Measurements from ENCODE around the gene BCAP31. TPM values are rescaled to one million over a fixed set of nuclear protein-coding genes. Genes with fewer than 3 reads are reported as not detected.

Gene BCAP31
- total RNA-seq, 2 experiments from 2014 or later: 42.1 to 43.1 TPM

DNA sequence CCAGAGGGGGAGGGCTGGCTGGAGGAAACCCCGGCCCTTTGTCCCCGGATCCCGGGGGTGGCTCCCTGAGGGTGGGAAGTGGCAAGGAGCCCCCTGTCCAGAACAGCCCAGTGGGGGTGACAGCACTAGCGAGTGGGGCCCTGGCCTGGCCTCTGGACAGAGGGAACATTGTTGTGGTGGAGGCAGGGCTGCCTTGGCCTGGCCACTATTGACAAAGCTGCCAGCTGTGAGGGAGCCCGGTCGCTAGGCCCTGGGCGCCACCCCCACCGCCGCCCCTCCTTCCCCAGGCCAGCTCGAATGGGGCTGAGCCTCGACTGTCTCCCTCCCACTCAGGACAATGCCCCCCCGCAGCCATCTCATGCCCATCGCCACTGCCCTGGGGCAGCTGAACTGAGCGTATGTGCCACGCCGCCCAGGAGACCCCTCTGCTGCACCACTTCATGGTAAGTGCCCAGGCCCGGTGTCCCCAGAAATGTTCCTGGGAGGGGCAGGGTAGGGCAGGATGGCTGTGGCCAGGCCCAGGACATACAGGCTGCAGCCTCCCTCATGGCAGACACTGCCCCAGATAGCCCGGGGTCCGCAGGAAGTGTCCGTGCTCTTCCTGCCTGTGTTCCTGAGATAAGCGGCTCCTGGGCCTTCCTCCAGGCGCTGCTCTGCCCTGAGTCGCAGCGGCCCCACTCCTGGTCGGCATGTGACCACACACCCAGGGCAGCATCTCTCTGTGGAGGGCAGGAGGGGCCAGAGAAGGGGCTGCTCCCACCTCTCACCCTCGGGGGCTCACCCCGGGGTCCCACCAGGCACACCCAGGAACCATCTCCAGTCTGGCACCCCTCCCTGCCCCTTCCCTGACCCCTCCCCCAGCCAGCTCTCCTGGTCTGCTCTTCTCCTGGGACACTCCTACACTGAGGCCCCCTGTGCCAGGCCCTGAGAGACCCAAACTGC, 41.2 kb upstream of the BCAP31 start:
- no peaks in the 10 kb centered on the region for H3K36me3 ChIP-seq (ENCODE audit: insufficient read depth, low read length)
- POLR2A ChIA-PET: no interaction called here
- no peak overlapping the region for H3K4me3 ChIP-seq (ENCODE audit: low read length)
- Mint-ChIP-seq H3K4me1 (ENCODE audit: low read depth) (peaks cover 4% of the 10 kb centered on the region), H3K27me3 (no peaks in the 10 kb centered on the region), H3K9me3 (no peaks in the 10 kb centered on the region), H3K27ac (no peak overlapping the region), H3K4me3 (no peak overlapping the region), H3K36me3 (ENCODE audit: low read depth) (no peaks in the 10 kb centered on the region)
- DNase-seq: peak in 2 of 14 experiments; percentile 10 to 20
- peaks cover 9% of the 10 kb centered on the region for H3K4me1 ChIP-seq (ENCODE audit: insufficient read depth, low read length)
- CTCF ChIA-PET: interaction anchor here (1.0 kb wide), 1 partner anchor 182 kb away, joined by 3 read pairs; no protein-coding TSS in a partner anchor
- no peak overlapping the region for H3K27ac ChIP-seq (ENCODE audit: low read depth in 1 of 2, low read length in 2 of 2)
- intact Hi-C loops (cut with DNase I, micrococcal nuclease): loop anchor here in 1 of 2 experiments (10.0 kb wide), 1 partner anchor 119 kb away; the partner anchor contains the start of gene L1CAM
- H3K27me3 ChIP-seq (ENCODE audit: control insufficient read depth in 1 of 2, insufficient read depth in 2 of 2, low read length in 2 of 2): no peaks in the 10 kb centered on the region
- no peaks in the 10 kb centered on the region for H3K9me3 ChIP-seq (ENCODE audit: control insufficient read depth in 1 of 2, insufficient read depth in 1 of 2, low read length in 2 of 2)
- no peak for ATAC-seq (ENCODE audit: poor library complexity)
- TF ChIP-seq, protein P1, sequence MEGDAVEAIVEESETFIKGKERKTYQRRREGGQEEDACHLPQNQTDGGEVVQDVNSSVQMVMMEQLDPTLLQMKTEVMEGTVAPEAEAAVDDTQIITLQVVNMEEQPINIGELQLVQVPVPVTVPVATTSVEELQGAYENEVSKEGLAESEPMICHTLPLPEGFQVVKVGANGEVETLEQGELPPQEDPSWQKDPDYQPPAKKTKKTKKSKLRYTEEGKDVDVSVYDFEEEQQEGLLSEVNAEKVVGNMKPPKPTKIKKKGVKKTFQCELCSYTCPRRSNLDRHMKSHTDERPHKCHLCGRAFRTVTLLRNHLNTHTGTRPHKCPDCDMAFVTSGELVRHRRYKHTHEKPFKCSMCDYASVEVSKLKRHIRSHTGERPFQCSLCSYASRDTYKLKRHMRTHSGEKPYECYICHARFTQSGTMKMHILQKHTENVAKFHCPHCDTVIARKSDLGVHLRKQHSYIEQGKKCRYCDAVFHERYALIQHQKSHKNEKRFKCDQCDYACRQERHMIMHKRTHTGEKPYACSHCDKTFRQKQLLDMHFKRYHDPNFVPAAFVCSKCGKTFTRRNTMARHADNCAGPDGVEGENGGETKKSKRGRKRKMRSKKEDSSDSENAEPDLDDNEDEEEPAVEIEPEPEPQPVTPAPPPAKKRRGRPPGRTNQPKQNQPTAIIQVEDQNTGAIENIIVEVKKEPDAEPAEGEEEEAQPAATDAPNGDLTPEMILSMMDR (IDR thresholded peaks at IDR 0.05): no peak

DNA sequence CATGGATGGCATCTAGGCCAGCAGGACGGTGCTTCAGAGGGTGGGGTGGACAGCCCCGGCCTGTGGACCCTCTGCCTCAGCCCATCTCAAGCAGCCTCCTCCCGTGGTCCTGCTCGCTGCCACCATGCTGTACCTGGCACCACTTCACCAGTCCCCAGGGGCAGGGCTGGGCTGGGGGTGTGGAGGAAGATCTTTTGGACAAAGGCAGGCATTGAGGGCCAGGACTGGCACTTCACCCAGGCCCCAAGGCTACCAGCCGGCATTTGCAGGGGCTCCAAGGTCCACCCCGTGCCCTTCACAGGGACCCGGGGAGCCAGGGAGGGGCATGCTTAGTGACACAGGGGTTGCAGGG, 40.6 kb upstream of the BCAP31 start:
- H3K27me3 ChIP-seq (ENCODE audit: control insufficient read depth in 1 of 2, insufficient read depth in 2 of 2, low read length in 2 of 2): no peaks in the 10 kb centered on the region
- ATAC-seq (ENCODE audit: poor library complexity) (no peak), DNase-seq (peak in 1 of 14 experiments; percentile 5)
- peaks cover 9% of the 10 kb centered on the region for H3K4me1 ChIP-seq (ENCODE audit: insufficient read depth, low read length)
- POLR2A ChIA-PET: no interaction called here
- intact Hi-C loops (cut with DNase I, micrococcal nuclease): loop anchor here (1.0 to 10.0 kb wide), 3 partner anchors 120 to 189 kb away; partner anchors contain the start of gene L1CAM (in 1 of the 2)
- no peaks in the 10 kb centered on the region for H3K9me3 ChIP-seq (ENCODE audit: control insufficient read depth in 1 of 2, insufficient read depth in 1 of 2, low read length in 2 of 2)
- H3K27ac ChIP-seq (ENCODE audit: low read depth in 1 of 2, low read length in 2 of 2): no peak overlapping the region
- Mint-ChIP-seq H3K36me3 (ENCODE audit: low read depth) (no peaks in the 10 kb centered on the region), H3K4me3 (no peak overlapping the region), H3K27ac (no peak overlapping the region), H3K9me3 (no peaks in the 10 kb centered on the region), H3K4me1 (ENCODE audit: low read depth) (peaks cover 4% of the 10 kb centered on the region), H3K27me3 (no peaks in the 10 kb centered on the region)
- H3K4me3 ChIP-seq (ENCODE audit: low read length): no peak overlapping the region
- CTCF ChIA-PET: interaction anchor here (0.7 to 1.1 kb wide), 2 partner anchors 13 to 181 kb away, joined by 3 to 4 read pairs; no protein-coding TSS in a partner anchor
- TF ChIP-seq, protein P1 (IDR thresholded peaks at IDR 0.05): no peak
- no peaks in the 10 kb centered on the region for H3K36me3 ChIP-seq (ENCODE audit: insufficient read depth, low read length)

DNA sequence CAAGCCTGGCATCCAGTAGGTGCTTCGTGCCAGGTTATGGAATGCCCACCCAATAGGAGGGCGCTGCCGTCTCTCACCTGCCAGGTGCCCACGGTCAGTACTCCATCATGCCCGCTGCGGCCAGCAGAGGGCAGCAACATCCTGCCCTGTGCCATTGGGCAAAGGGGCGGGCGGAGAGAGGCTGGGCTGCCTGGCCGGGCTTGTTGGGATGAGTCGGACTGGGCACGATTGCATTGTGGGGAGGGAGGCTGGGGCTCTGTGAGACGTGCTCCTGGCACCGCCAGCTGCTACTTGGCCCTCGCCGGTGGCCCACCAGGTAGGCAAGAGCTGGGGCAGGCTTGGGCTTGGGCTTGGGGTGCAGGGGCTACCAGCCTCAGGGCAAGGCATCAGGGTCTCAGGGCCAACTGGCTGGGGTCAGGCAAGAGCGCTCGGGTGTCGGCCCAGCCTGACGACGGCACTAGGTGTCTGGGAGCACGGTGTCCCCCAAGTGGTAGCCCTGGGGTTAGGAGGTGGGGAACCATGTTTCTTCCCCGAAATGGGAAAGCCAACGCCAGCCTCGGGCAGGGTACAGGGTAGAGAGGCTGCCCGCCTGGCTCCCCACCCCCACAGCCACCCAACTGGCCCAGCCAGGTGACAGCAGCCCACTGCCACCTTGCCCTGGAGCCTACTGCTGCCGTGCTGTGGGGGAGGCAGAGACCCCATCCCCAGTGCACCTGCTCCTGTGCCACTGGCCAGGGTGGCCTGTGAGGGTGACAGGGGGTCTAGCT, 40.0 kb upstream of the BCAP31 start, which contains the start of gene PLXNB3:
Gene PLXNB3, plus strand, starts transcription at position 261 of the 767 bp plus-strand sequence. CDS start 1,287 bp downstream, outside the sequence.
- no peak within 1 kb of the TSS for H3K27ac ChIP-seq (ENCODE audit: low read depth in 1 of 2, low read length in 2 of 2)
- no peaks in the 10 kb centered on the region for H3K27me3 ChIP-seq (ENCODE audit: control insufficient read depth in 1 of 2, insufficient read depth in 2 of 2, low read length in 2 of 2)
- no peaks in the 10 kb centered on the region for H3K27me3 Mint-ChIP-seq
- H3K36me3 Mint-ChIP-seq (ENCODE audit: low read depth): no peaks in the 10 kb centered on the region
- H3K27ac Mint-ChIP-seq: no peak within 1 kb of the TSS
- DNase-seq (peak; percentile 57 to 87 (median 71)), ATAC-seq (ENCODE audit: poor library complexity) (peak; percentile 91)
- peaks cover 9% of the 10 kb centered on the region for H3K4me1 ChIP-seq (ENCODE audit: insufficient read depth, low read length)
- no peaks in the 10 kb centered on the region for H3K9me3 ChIP-seq (ENCODE audit: control insufficient read depth in 1 of 2, insufficient read depth in 1 of 2, low read length in 2 of 2)
- no peaks in the 10 kb centered on the region for H3K9me3 Mint-ChIP-seq
- no peaks in the 10 kb centered on the region for H3K36me3 ChIP-seq (ENCODE audit: insufficient read depth, low read length)
- intact Hi-C loops (cut with DNase I, micrococcal nuclease): loop anchor here (1.0 to 10.0 kb wide), 3 partner anchors 121 to 189 kb away; partner anchors contain the start of gene L1CAM (in 1 of the 2)
- ChIA-PET CTCF (interaction anchor here (0.7 to 1.4 kb wide), 5 partner anchors 13 to 183 kb away, joined by 3 to 4 read pairs (median 3); partner anchors contain the start of gene RENBP), POLR2A (no interaction called here)
- no peak within 1 kb of the TSS for H3K4me3 Mint-ChIP-seq
- TF ChIP-seq, protein P1 (IDR thresholded peaks at IDR 0.05): peak; percentile 65
- H3K4me1 Mint-ChIP-seq (ENCODE audit: low read depth): peaks cover 4% of the 10 kb centered on the region
- H3K4me3 ChIP-seq (ENCODE audit: low read length): no peak within 1 kb of the TSS
